K562 (cell line): ENCODE measurements around the gene VSTM1.

Experiments
- ATF7 ChIP-seq: fragments of 450-650 bp; IDR thresholded peaks from 2 replicates; pipeline ENCODE4 v1.7.1; 2014; ENCODE audit warnings: mild to moderate bottlenecking, moderate library complexity
- FOSL1 ChIP-seq: fragments of 200-800 bp; sonication (Bioruptor generic); conservative IDR thresholded peaks from 2 replicates; pipeline ENCODE4 v1.6.1; 2016; ENCODE audit warnings: missing genetic modification characterization, missing compliant biosample characterization
- FOXM1 ChIP-seq, 2 experiments: fragments of 450-650 bp in 1 of 2; sonication (generic) in 1 of 2; formaldehyde crosslinking in 1 of 2; IDR thresholded peaks; 2 replicates each; pipeline versions ENCODE4 v1.6.1 to v1.9.0; 2017 to 2022; ENCODE audit warnings: low read depth in 2 of 2, mild to moderate bottlenecking in 2 of 2, missing genetic modification reagents in 1 of 2, moderate library complexity in 1 of 2
- FUS ChIP-seq: fragments of 200-400 bp; formaldehyde crosslinking; optimal IDR thresholded peaks from 2 replicates; pipeline ENCODE3; 2017; ENCODE audit warnings: low read depth, low read length
- MAZ ChIP-seq, 2 experiments: fragments of 450-650 bp in 1 of 2; sonication (generic) in 1 of 2; formaldehyde crosslinking; IDR thresholded peaks in 1 of 2; conservative IDR thresholded peaks in 1 of 2; 2 replicates each; pipeline versions ENCODE4 v1.4.0 to v1.5.0; 2020; ENCODE audit warnings: mild to moderate bottlenecking in 1 of 2, missing genetic modification reagents in 1 of 2
- POLR2A ChIP-seq: fragments of 450-650 bp; conservative IDR thresholded peaks from 2 replicates; pipeline ENCODE4 v1.6.1; 2016
- POLR2G ChIP-seq: fragments of 200-400 bp; formaldehyde crosslinking; IDR thresholded peaks from 2 replicates; pipeline ENCODE4 v1.6.1; 2017; ENCODE audit warnings: low read depth, mild to moderate bottlenecking, antibody characterized with exemption, low read length, moderate library complexity
- SPI1 ChIP-seq: IDR thresholded peaks from 2 replicates; pipeline ENCODE4 v1.6.1; 2011; ENCODE audit warnings: low read depth, low read length, control low read depth, borderline replicate concordance
- ZBED1 ChIP-seq: IDR thresholded peaks from 2 replicates; pipeline ENCODE4 v1.6.1; 2014
- ZBTB17 ChIP-seq: fragments of 450-650 bp; formaldehyde crosslinking; IDR thresholded peaks from 2 replicates; pipeline ENCODE4 v1.4.0; 2020; ENCODE audit warnings: mild to moderate bottlenecking
- TF ChIP-seq, protein P1 (sequence below): fragments of 450-650 bp; formaldehyde crosslinking; conservative IDR thresholded peaks from 2 replicates; pipeline ENCODE4 v1.4.0; 2022; ENCODE audit warnings: mild to moderate bottlenecking, missing genetic modification characterization

DNA sequence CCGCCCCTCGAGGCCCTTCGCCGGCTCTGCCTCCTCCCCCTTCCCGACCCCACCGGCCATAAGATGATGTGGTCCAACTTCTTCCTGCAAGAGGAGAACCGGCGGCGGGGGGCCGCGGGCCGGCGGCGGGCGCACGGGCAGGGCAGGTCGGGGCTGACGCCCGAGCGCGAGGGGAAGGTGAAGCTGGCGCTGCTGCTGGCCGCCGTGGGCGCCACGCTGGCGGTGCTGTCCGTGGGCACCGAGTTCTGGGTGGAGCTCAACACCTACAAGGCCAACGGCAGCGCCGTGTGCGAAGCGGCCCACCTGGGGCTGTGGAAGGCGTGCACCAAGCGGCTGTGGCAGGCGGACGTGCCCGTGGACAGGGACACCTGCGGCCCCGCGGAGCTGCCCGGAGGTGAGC, 70.9 kb downstream of the VSTM1 start:
- TF ChIP-seq, protein P1, sequence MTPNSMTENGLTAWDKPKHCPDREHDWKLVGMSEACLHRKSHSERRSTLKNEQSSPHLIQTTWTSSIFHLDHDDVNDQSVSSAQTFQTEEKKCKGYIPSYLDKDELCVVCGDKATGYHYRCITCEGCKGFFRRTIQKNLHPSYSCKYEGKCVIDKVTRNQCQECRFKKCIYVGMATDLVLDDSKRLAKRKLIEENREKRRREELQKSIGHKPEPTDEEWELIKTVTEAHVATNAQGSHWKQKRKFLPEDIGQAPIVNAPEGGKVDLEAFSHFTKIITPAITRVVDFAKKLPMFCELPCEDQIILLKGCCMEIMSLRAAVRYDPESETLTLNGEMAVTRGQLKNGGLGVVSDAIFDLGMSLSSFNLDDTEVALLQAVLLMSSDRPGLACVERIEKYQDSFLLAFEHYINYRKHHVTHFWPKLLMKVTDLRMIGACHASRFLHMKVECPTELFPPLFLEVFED: no peak
- TF ChIP-seq SPI1 (no peak), POLR2G (no peak), ZBED1 (no peak), FOXM1 (IDR thresholded peaks at IDR 0.05; ENCODE audit: low read depth) (no peak), FOXM1 (CRISPR knock-in tag; IDR thresholded peaks at IDR 0.05; ENCODE audit: low read depth) (no peak), MAZ (CRISPR knock-in tag; conservative IDR thresholded peaks at IDR 0.05 in 1 of 2, IDR thresholded peaks at IDR 0.05 in 1 of 2) (no peak), POLR2A (no peak), ZBTB17 (CRISPR knock-in tag) (no peak), FUS (no peak), ATF7 (no peak), FOSL1 (tag) (no peak)
